Measurements from ENCODE around the gene LMF1. TPM values are rescaled to one million over a fixed set of nuclear protein-coding genes. Genes with fewer than 3 reads are reported as not detected.
"Not testable (repeated sequence)": the region's sequence is repeated elsewhere in the genome, so short reads cannot be mapped to it uniquely, and the experiment has no call there.

LMF1 gene
- total RNA-seq, 1 experiment from 2014 or later, result 13.5 TPM

GRCh38 chr16:888901-889570 lies 81.7 kb downstream of the LMF1 start:
- no peak overlapping the region for H3K4me2 ChIP-seq (ENCODE audit: low read length)
- DNase-seq (no peak), ATAC-seq (no peak)
- no peaks in the 10 kb centered on the region for H3F3A ChIP-seq (ENCODE audit: low read length, unreplicated experiment)
- H3K4me1 ChIP-seq (ENCODE audit: insufficient read depth, low read length), result no peaks in the 10 kb centered on the region
- H3K27ac ChIP-seq (ENCODE audit: low read length), result no peak overlapping the region
- no peak overlapping the region for H2AFZ ChIP-seq (ENCODE audit: low read length)
- H3K36me3 ChIP-seq (ENCODE audit: low read depth, low read length), result peaks cover 4% of the 10 kb centered on the region
- H3K27me3 ChIP-seq (ENCODE audit: low read length), result no peaks in the 10 kb centered on the region
- TF ChIP-seq EZH2phosphoT487 (IDR thresholded peaks at IDR 0.05; ENCODE audit: borderline replicate concordance, low read length), result no peak
- TF ChIP-seq CTCF (conservative IDR thresholded peaks at IDR 0.05; ENCODE audit: low read depth, low read length), result no peak
- TF ChIP-seq EZH2 (IDR thresholded peaks at IDR 0.05; ENCODE audit: low read length, unreplicated experiment), result no peak
- intact Hi-C loops (cut with micrococcal nuclease), result no loop called here
- H3K9me3 ChIP-seq (ENCODE audit: low read length), result no peaks in the 10 kb centered on the region
- no TSS peak for BruUV-seq (replicated peaks)
- ChIA-PET CTCF (no interaction called here), POLR2A (ENCODE audit: unreplicated experiment) (no interaction called here)
- no peaks in the 10 kb centered on the region for H4K20me1 ChIP-seq (ENCODE audit: low read length)
- no peaks in the 10 kb centered on the region for H3K9me2 ChIP-seq (replicated peaks; ENCODE audit: low read length)
- H3K4me3 ChIP-seq (ENCODE audit: low read length), result no peak overlapping the region
- H3K79me2 ChIP-seq (ENCODE audit: low read length), result no peaks in the 10 kb centered on the region
- H3K9ac ChIP-seq (ENCODE audit: low read length), result no peak overlapping the region

- H3K4me3 ChIP-seq (ENCODE audit: low read length); H3F3A ChIP-seq (ENCODE audit: low read length, unreplicated experiment); H3K9me3 ChIP-seq (ENCODE audit: low read length); H3K36me3 ChIP-seq (ENCODE audit: low read depth, low read length); POLR2A ChIA-PET (ENCODE audit: unreplicated experiment); intact Hi-C loops (cut with micrococcal nuclease); BruUV-seq (replicated peaks); H3K4me2 ChIP-seq (ENCODE audit: low read length); H3K4me1 ChIP-seq (ENCODE audit: insufficient read depth, low read length); DNase-seq; H3K9ac ChIP-seq (ENCODE audit: low read length); H3K27ac ChIP-seq (ENCODE audit: low read length); H3K79me2 ChIP-seq (ENCODE audit: low read length); H4K20me1 ChIP-seq (ENCODE audit: low read length); ATAC-seq; H3K9me2 ChIP-seq (replicated peaks; ENCODE audit: low read length); H3K27me3 ChIP-seq (ENCODE audit: low read length); H2AFZ ChIP-seq (ENCODE audit: low read length); CTCF ChIA-PET: not testable (repeated sequence)
These were observed 82.3 kb downstream of the LMF1 start for GRCh38 chr16:888456-888855.

- no peak overlapping the region for H3K9ac ChIP-seq (ENCODE audit: low read length)
- no peaks in the 10 kb centered on the region for H3K9me3 ChIP-seq (ENCODE audit: low read length)
- ChIA-PET CTCF (no interaction called here), POLR2A (ENCODE audit: unreplicated experiment) (no interaction called here)
- no peak overlapping the region for H3K4me2 ChIP-seq (ENCODE audit: low read length)
- no peaks in the 10 kb centered on the region for H3K27me3 ChIP-seq (ENCODE audit: low read length)
- H3F3A ChIP-seq (ENCODE audit: low read length, unreplicated experiment), result no peaks in the 10 kb centered on the region
- H3K27ac ChIP-seq (ENCODE audit: low read length), result no peak overlapping the region
- H3K4me3 ChIP-seq (ENCODE audit: low read length), result no peak overlapping the region
- DNase-seq (no peak), ATAC-seq (no peak)
- H3K36me3 ChIP-seq (ENCODE audit: low read depth, low read length), result peaks cover 4% of the 10 kb centered on the region
- intact Hi-C loops (cut with micrococcal nuclease), result no loop called here
- H3K4me1 ChIP-seq (ENCODE audit: insufficient read depth, low read length), result no peaks in the 10 kb centered on the region
- BruUV-seq (replicated peaks), result no TSS peak
- no peaks in the 10 kb centered on the region for H4K20me1 ChIP-seq (ENCODE audit: low read length)
- H3K9me2 ChIP-seq (replicated peaks; ENCODE audit: low read length), result no peaks in the 10 kb centered on the region
- no peak overlapping the region for H2AFZ ChIP-seq (ENCODE audit: low read length)
- TF ChIP-seq EZH2phosphoT487 (IDR thresholded peaks at IDR 0.05; ENCODE audit: borderline replicate concordance, low read length) (no peak), EZH2 (IDR thresholded peaks at IDR 0.05; ENCODE audit: low read length, unreplicated experiment) (no peak), CTCF (conservative IDR thresholded peaks at IDR 0.05; ENCODE audit: low read depth, low read length) (no peak)
- H3K79me2 ChIP-seq (ENCODE audit: low read length), result no peaks in the 10 kb centered on the region
These were observed 82.9 kb downstream of the LMF1 start for GRCh38 chr16:887846-888245.
